Coronary artery (tissue), 2 donors: Measurements from ENCODE around the gene WDR45B.

Source experiments
- DNase-seq: peaks from one replicate; pipeline ENCODE4 v3.0.0-alpha.2; 2017; ENCODE audit warnings: low spot score
- H3K27ac ChIP-seq, 2 donors: fragments of 200-600 bp; sonication (generic); one replicate each; pipeline ENCODE4 v1.5.1; 2016 to 2019
- H3K4me3 ChIP-seq: fragments of 200-600 bp; sonication (generic); 2 replicates; pipeline ENCODE4 v1.5.1; 2016; ENCODE audit warnings: mild to moderate bottlenecking, moderate library complexity
- TF ChIP-seq, protein P1 (sequence below): fragments of 200-600 bp; sonication (generic); IDR thresholded peaks from one replicate; pipeline ENCODE4 v1.5.1; 2019; ENCODE audit warnings: antibody characterized with exemption

Gene WDR45B

GRCh38 chr17:82663381-82664275 lies 15.4 kb upstream of the WDR45B start:
- TF ChIP-seq, protein P1, sequence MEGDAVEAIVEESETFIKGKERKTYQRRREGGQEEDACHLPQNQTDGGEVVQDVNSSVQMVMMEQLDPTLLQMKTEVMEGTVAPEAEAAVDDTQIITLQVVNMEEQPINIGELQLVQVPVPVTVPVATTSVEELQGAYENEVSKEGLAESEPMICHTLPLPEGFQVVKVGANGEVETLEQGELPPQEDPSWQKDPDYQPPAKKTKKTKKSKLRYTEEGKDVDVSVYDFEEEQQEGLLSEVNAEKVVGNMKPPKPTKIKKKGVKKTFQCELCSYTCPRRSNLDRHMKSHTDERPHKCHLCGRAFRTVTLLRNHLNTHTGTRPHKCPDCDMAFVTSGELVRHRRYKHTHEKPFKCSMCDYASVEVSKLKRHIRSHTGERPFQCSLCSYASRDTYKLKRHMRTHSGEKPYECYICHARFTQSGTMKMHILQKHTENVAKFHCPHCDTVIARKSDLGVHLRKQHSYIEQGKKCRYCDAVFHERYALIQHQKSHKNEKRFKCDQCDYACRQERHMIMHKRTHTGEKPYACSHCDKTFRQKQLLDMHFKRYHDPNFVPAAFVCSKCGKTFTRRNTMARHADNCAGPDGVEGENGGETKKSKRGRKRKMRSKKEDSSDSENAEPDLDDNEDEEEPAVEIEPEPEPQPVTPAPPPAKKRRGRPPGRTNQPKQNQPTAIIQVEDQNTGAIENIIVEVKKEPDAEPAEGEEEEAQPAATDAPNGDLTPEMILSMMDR: no peak
- Histone ChIP-seq H3K27ac (no peak overlapping the region), H3K4me3 (no peak overlapping the region)
- no peak for DNase-seq

GRCh38 chr17:82662711-82663261 lies 14.5 kb upstream of the WDR45B start:
- no peak overlapping the region for H3K27ac ChIP-seq
- no peak overlapping the region for H3K4me3 ChIP-seq
- TF ChIP-seq, protein P1: no peak
- DNase-seq: no peak

DNA sequence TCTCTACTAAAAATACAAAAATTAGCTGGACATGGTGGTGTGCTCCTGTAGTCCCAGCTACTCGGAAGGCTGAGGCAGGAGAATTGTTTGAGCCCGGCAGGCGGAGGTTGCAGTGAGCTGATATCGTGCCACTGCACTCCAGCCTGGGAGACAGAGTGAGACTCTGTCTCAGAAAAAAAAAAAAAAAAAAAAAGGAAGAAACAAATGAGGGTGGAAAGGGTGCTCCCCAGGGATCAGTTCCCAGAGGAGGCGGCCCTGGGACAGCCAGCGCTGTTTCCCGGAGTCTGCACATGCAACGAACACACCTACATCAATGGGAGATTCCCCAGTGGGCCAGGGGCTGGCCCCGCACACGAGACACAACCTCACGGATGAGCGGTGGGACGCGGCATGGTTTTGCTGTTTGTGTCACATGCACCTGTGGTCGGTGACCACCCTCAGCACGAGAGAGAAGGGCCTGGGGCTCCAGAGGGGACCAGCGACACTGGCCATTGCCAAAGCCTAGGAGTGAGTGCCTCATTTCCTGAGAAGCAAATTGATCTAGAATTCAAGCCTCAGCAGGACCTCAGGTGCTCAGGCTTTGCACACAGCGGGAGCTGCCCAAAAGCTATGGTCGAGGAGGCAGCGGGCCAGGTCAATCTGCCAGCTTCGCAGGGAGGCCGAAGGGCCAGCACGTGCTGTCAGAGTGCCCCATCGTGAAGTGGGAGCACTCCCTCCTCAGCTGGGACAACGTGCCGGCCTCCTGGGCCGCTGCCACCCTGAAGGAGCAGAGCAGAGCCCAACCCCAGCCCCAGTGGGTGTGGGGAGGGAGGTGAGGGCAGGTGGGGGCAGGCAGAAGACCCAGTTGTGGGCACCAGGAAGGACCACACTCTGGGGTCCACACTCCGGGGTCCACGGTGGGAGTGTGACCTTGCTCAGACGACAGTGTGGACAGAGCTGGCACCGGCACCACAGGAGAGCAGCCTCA lies 13.8 kb upstream of the WDR45B start:
- H3K27ac ChIP-seq: no peak overlapping the region
- DNase-seq: no peak
- TF ChIP-seq, protein P1: no peak
- H3K4me3 ChIP-seq: no peak overlapping the region

GRCh38 chr17:82659886-82660285 lies 11.6 kb upstream of the WDR45B start:
- TF ChIP-seq, protein P1: no peak
- no peak for DNase-seq
- no peak overlapping the region for H3K27ac ChIP-seq
- H3K4me3 ChIP-seq: no peak overlapping the region

DNA sequence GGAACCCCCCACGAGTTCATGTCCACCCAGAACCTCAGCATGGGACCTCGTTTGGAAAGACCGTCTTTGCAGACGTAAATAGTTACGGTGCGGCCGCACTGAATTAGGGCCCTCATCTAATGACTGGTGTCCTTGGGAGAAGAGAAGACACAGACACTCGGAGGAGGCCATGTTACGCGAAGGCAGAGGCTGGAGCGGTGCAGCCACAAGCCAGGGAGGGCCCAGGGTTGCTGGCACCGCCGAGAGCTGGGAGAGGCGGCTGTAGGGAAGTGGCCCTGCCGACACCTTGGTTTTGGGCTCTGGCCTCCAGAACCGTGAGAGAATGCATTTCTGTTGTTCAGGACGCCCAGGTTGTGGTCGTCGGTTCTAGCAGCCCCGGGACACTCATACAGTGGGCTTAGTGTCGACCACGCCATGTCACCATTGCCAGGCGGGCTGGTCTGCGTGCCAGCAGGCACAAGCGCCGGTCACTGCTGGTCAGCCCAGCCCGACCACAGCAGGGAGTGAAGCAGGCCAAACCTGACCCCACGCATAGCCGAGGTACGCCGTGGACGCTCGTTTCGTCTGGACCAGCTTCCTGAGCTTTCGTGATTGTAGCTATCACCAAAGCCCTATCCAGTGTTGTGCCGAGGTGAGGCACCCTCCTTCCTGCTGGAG lies 10.7 kb upstream of the WDR45B start:
- DNase-seq: no peak
- Histone ChIP-seq H3K27ac (no peak overlapping the region), H3K4me3 (no peak overlapping the region)
- TF ChIP-seq, protein P1: no peak

GRCh38 chr17:82658331-82658730 lies 10.1 kb upstream of the WDR45B start:
- no peak for DNase-seq
- H3K27ac ChIP-seq: no peak overlapping the region
- no peak overlapping the region for H3K4me3 ChIP-seq

More at GRCh38 chr17:82658331-82658730, 10.1 kb upstream of the WDR45B start:
- TF ChIP-seq, protein P1: no peak
